B cell (primary cell): ENCODE data around the gene P2RY10. TPM values are rescaled to one million over a fixed set of nuclear protein-coding genes. Genes with fewer than 3 reads are reported as not detected.

Experiments used
- polyA plus RNA-seq: library from polyadenylated mRNA; depleted of rRNA; stranded (reverse); fragments of >200 nt; gene quantifications from 2 replicates; pipeline ENCODE4 v1.2.3, GENCODE V29; 2012
- total RNA-seq, 2 donors: library from RNA; stranded (reverse); fragments of 120-200 nt in 1 of 2; gene quantifications; 1 replicate in 1 of 2; 2 replicates in 1 of 2; pipeline versions ENCODE4 v1.2.3 to v1.2.4, GENCODE V29; 2013 to 2022

The P2RY10 gene
- total and polyA plus RNA-seq, 2 donors (not counting 1 experiment from before 2014, with no cell fraction given): 91.0 to 177 TPM

Other genes starting within 250 kb of the P2RY10 start
- 0.12 TPM in 1 of 2 replicates, not detected in the other for gene LPAR4, start 197.7 kb upstream of the P2RY10 start, total RNA-seq
- 0.03 TPM in 1 of 2 replicates, not detected in the other for gene LPAR4, start 197.7 kb upstream of the P2RY10 start, polyA plus RNA-seq
- gene GPR174, start 199.3 kb downstream of the P2RY10 start, total RNA-seq: 21.5 and 25.6 TPM in 2 replicates
- 21.4 and 27.7 TPM in 2 replicates for gene GPR174, start 199.3 kb downstream of the P2RY10 start, polyA plus RNA-seq